Sigmoid colon (tissue), 3 donors: Measurements from ENCODE around the gene ATP6V1F.

Experiments used
- POLR2A ChIP-seq, 2 donors: fragments of 450-650 bp; IDR thresholded peaks; one replicate each; pipeline ENCODE4 v1.6.1; 2016; ENCODE audit warnings: antibody characterized with exemption in 2 of 2, mild to moderate bottlenecking in 2 of 2, moderate library complexity in 2 of 2
- TF ChIP-seq, protein P1 (sequence below), 4 experiments: fragments of 450-650 bp in 3 of 4; fragments of 200-600 bp in 1 of 4; IDR thresholded peaks; one replicate each; pipeline ENCODE4 v1.5.1; 2016 to 2019; ENCODE audit warnings: antibody characterized with exemption in 4 of 4, mild to moderate bottlenecking in 3 of 4, moderate library complexity in 2 of 4

- TF ChIP-seq, protein P1, sequence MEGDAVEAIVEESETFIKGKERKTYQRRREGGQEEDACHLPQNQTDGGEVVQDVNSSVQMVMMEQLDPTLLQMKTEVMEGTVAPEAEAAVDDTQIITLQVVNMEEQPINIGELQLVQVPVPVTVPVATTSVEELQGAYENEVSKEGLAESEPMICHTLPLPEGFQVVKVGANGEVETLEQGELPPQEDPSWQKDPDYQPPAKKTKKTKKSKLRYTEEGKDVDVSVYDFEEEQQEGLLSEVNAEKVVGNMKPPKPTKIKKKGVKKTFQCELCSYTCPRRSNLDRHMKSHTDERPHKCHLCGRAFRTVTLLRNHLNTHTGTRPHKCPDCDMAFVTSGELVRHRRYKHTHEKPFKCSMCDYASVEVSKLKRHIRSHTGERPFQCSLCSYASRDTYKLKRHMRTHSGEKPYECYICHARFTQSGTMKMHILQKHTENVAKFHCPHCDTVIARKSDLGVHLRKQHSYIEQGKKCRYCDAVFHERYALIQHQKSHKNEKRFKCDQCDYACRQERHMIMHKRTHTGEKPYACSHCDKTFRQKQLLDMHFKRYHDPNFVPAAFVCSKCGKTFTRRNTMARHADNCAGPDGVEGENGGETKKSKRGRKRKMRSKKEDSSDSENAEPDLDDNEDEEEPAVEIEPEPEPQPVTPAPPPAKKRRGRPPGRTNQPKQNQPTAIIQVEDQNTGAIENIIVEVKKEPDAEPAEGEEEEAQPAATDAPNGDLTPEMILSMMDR (IDR thresholded peaks at IDR 0.05) = no peak
- TF ChIP-seq POLR2A (IDR thresholded peaks at IDR 0.05) = no peak
Measured at GRCh38 chr7:128891942-128892269, 29.2 kb downstream of the ATP6V1F start.
